ENCODE measurements around the gene TMPRSS3.

The TMPRSS3 gene

DNA sequence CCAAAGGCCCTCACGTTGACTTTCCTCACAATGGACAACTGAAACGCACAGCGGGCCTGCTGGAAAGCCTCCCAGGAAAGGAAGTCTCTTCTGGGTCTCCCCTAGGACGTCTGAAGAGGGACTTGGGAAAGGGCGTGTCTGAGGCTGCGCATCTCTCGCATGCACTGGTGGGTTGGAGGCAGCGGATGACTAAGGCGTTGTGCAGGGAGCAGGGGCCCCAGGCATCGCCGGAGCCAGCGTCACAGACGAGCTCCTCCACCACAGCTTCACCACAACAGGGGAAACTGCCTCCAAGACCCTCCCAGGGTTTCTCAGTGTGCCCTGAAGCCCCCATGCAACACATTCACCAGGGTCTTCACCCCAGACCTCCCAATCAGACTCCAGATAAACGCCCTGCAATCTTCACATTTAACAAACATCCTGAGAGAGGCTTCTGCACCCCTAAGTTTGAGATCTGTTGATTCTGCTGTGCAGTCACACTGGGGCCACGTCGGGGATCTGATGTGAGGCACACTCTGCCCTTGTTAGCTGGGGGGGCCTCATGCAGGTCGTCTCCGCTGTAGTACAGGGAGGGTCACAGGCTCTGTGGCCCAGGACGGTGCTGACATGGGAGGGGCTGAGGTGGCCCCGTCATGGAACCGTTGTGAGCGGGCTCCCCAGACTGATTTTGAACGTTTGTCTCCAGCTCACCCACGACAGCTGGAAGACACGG is 22.5 kb downstream of the TMPRSS3 start:
- DNase-seq (ENCODE audit: low read depth in 2 of 2), result no peak

GRCh38 chr21:42370894-42371654 is 24.8 kb downstream of the TMPRSS3 start:
- DNase-seq (ENCODE audit: low read depth in 2 of 2), result no peak

GRCh38 chr21:42369821-42370220 is 26.0 kb downstream of the TMPRSS3 start:
- DNase-seq (ENCODE audit: low read depth in 2 of 2), result no peak

DNA sequence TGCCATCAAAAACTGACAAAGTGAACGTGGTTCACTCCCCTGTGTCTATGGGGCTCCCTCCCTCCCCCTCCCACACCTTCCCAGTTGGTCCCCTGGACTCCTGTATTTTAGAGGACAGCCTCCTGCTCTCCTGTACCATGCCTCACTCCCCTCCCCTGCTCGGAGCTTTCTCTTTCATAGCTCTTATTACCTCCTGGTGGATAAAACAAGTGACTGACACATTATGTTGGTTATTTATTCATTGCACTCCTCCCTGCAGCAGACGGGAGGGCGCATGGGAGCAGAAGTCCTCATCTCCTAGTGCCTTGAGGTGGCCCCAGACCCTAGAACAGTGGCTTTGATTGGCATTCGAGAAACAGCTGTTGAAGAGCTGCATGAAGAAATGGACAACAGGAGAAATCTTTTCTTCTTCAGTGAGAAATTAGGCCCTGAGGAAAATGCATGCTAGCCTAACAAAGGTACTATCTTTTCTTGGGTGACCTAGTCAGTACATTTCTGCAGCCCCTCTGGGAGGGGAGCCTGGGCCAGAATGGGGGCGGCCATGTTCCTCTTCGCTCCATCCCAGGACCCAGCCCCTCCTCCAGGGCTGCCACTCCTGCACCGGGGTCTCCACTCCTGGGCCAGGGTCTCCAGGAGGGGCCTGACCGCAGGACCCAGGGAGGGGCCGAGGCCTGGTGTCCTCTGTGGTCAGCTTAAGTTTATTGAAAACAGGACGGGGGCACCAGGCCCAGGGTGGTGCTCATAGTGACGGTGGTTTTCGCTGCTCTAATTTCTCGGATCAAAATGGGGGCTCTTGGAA is 28.3 kb downstream of the TMPRSS3 start:
- no peak for DNase-seq (ENCODE audit: low read depth in 2 of 2)

GRCh38 chr21:42366292-42367010 is 29.4 kb downstream of the TMPRSS3 start, which contains the start of gene TFF1:
Gene TFF1, minus strand, starts transcription at chr21:42366535. Its CDS starts 40 bp downstream, at chr21:42366495.
- DNase-seq (ENCODE audit: low read depth in 2 of 2), result no peak

DNA sequence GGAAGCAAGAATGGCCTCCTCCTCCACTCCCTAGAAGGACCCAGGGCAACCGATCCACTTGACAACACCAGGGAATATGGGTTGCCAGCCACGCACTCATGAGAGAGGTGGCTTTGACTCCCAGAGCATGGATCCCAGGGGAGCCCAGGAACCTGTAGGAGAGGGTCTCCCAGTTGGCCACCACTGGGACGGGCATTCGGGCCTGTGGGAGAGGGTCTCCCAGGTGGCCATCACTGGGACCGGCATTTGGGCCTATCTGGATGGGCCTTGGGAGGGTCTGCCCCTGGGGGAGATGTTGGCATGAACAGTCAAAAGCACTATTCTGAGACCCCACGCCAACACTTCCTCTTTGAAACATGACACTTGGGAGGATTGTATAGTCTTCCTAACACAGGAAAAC is 30.1 kb downstream of the TMPRSS3 start:
- no peak for DNase-seq (ENCODE audit: low read depth in 2 of 2)

DNA sequence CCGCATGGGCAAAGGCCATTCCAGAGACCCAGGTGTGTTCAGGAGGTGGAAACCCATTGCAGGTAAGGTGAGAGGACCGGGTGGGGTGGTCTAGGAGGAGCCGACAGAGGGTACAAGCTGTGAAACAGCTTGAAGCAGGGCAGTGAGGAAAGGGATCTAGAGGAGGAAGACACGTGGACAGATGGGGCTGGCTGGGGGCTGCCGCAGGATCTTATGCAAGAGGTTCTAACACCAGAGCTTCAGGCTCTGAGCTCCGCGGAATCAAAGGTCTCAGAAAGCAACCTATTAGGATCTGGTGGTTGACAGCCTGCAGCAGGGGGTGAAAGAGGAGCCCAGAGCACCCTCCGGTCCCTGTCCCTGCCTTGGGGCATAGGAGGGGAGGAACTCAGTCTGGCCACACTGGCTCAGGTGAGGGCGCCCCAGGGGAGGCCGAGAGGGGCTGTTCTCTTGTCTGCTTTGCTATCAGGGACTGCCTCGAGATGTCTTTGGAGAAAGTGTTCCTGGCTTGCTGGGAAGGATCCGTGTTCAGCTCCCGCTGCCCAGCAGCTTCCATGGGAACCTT is 31.5 kb downstream of the TMPRSS3 start:
- no peak for DNase-seq (ENCODE audit: low read depth in 2 of 2)

GRCh38 chr21:42363312-42363711 is 32.5 kb downstream of the TMPRSS3 start:
- no peak for DNase-seq (ENCODE audit: low read depth in 2 of 2)

- no peak for DNase-seq (ENCODE audit: low read depth in 2 of 2)
These were observed 33.2 kb downstream of the TMPRSS3 start for GRCh38 chr21:42362700-42363099.

DNA sequence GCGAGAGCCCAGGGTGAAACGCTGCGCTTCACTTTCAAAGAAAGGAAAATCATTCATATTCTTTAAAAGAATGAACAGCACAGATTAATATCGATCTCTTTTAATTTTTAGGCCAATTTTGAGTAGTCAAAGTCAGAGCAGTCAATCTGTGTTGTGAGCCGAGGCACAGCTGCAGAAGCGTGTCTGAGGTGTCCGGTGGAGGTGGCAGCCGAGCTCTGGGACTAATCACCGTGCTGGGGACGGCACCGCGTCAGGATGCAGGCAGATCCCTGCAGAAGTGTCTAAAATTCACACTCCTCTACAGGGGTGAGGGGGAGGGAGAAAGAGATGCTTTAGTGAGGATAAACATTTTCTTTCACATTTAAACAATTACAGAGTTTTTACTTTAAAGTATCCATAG is 33.7 kb downstream of the TMPRSS3 start:
- no peak for DNase-seq (ENCODE audit: low read depth in 2 of 2)

DNA sequence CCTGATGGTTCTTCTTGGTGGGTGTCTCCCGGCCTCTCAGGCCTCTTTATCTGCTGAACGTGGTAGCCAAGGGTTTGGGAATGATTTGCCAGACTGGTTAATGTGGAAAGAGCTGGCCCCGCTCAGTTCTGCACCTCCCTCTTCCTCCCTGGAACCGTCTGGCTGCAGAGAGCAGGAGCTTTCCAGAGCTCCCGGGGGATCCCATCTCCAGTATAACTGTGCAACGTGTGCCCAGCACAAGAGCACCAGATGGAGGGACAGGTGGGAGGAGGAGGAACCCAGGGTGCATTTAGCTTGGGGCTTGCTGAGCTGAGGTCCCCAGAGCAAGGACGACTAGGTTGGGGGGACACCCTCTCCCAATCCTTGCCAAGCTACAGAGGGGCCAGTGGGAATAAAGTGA is 34.6 kb downstream of the TMPRSS3 start:
- no peak for DNase-seq (ENCODE audit: low read depth in 2 of 2)

- no peak for DNase-seq (ENCODE audit: low read depth in 2 of 2)
These were observed 35.5 kb downstream of the TMPRSS3 start for GRCh38 chr21:42360317-42360716.

GRCh38 chr21:42358937-42359336 is 36.9 kb downstream of the TMPRSS3 start:
- no peak for DNase-seq (ENCODE audit: low read depth in 2 of 2)

- no peak for DNase-seq (ENCODE audit: low read depth in 2 of 2)
These were observed 37.6 kb downstream of the TMPRSS3 start for GRCh38 chr21:42358261-42358660.

DNA sequence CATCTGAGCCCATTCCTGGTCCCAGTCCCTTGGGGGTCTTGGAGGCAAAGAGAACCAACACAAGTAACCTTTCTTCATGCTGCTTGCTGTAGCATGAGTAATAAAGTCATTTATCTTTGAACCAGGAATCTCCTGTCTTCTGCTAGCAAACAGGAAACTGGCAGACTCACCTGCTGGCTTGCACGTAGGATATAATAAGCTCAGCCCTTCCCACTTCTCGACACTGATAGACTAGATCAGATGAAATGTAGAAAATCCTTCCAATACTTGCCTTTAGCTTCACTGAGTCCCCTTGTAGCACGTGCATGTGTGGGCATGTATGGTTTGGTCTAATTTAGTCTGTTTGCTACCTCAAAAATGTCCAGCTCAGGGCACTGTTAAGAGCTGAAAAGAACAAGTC is 38.5 kb downstream of the TMPRSS3 start:
- no peak for DNase-seq (ENCODE audit: low read depth in 2 of 2)

DNA sequence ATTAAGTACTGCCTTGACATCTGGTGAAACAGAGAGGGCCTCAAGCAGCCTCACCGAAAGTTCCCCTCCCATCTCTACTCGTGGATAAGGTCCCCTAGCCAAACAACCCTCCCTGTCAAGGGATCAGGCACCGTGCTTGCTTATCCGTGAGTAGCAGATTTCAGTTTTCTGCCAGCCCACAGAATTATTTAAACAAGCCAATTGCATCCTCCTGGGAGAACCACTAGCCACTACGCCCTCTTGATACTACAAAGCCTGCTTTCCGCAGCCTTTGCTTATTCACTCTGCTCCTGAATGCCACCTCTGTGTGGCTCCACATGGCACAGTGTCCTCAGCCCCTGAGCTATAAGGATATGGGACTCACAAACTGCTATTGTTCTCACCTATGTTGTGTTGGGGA is 39.2 kb downstream of the TMPRSS3 start:
- DNase-seq (ENCODE audit: low read depth in 2 of 2), result no peak

DNA sequence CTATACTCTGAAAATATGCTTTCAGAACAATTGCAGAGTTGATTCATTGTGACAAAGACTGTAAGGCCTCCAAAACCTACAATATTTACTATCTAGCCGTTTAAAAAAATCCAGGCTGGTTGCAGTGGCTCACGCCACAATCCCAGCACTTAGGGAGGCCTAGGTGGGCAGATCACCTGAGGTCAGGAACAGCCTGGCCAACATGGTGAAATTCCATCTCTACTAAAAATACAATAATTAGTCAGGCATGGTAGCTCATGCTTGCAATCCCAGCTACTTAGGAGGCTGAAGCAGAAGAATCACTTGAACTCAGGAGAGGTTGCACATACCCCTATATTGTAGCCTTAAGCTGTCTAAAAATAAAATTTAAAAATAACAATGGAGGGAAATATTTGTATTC is 39.8 kb downstream of the TMPRSS3 start:
- DNase-seq (ENCODE audit: low read depth in 2 of 2), result no peak

- no peak for DNase-seq (ENCODE audit: low read depth in 2 of 2)
These were observed 42.2 kb downstream of the TMPRSS3 start for GRCh38 chr21:42353623-42354022.

- no peak for DNase-seq (ENCODE audit: low read depth in 2 of 2)
These were observed 43.3 kb downstream of the TMPRSS3 start for GRCh38 chr21:42352441-42353095.

GRCh38 chr21:42351626-42352440 is 44.0 kb downstream of the TMPRSS3 start:
- DNase-seq (ENCODE audit: low read depth in 2 of 2), result no peak

All from fibroblast of skin of left quadriceps (primary cell).